Uterine smooth muscle cell (primary cell): ENCODE data around the gene FRG1. TPM values are rescaled to one million over a fixed set of nuclear protein-coding genes. Genes with fewer than 3 reads are reported as not detected.

Experiments used
- total RNA-seq: library from RNA; depleted of rRNA; stranded (reverse); fragments of >200 nt; gene quantifications from 2 replicates; pipeline ENCODE4 v1.2.3, GENCODE V29; 2014

The FRG1 gene
- total RNA-seq = 29.5 and 56.4 TPM in 2 replicates

DNA sequence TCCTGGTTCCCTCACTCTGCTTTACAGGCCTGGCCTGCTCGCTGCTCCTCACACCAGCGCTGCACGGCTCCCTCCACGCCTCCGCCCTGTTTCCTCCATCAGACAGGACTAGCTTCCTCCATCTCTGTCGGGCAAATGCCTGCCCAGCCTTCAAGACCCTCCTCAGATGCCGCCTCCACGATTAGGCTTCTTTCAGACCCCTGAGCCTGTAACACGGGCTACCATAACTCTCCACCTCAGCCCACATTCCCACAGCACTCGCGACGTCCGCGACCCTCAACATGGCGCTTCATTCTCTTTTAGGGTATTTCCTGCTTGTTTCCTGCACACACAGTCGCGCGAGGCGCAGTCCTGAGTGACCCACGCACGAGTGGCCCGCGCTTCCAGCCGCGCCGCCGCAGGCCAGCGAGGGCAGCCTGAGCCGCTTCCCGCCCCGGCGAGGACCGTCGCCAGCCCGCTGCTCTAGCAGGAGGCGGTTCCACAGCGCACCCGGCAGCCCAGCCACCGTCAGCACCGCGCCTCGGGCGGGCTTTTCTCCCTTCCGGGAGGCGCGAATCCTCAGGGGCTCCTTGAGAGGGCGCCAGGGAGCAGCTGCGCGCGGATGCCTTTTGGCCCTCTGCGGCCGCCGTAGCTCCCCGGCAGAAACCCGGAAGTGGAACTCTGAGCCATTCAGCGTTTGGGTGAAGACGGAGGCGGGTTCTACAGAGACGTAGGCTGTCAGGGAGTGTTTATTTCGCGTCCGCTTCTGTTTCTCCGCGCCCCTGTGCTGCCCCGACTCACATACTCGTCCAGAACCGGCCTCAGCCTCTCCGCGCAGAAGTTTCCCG, at the start of gene FRG1:
Gene FRG1 (plus strand): TSS at position 695 of the 827 bp plus-strand sequence. CDS start 138 bp downstream, outside the sequence.

Other genes with a start within 250 kb of the FRG1 start
- gene FRG2, start 86.4 kb downstream of the FRG1 start, total RNA-seq = not detected in 2 replicates
- gene DBET, start 123.6 kb downstream of the FRG1 start, total RNA-seq = not detected in 2 replicates
- gene DUX4, start 232.9 kb downstream of the FRG1 start, total RNA-seq = not detected in 2 replicates